ENCODE results near the gene CDK14.

GRCh38 chr7:91157579-91158320 is 561.6 kb downstream of the CDK14 start:
- TF ChIP-seq POLR2AphosphoS5 (IDR thresholded peaks at IDR 0.05; ENCODE audit: borderline replicate concordance, low read depth, low read length) (no peak), EZH2 (IDR thresholded peaks at IDR 0.05) (no peak), FOXP2 (optimal IDR thresholded peaks at IDR 0.05; ENCODE audit: control extremely low read depth, extremely low read length, insufficient read depth) (no peak)

Data from SK-N-MC (cell line).